ENCODE data around the gene LZIC. TPM values are rescaled to one million over a fixed set of nuclear protein-coding genes. Genes with fewer than 3 reads are reported as not detected.
A peak's percentile ranks its signal among the peaks of the same experiment; 100 is the strongest.

Gene LZIC
- total and polyA plus RNA-seq, 9 of the 15 experiments (the other 6 are each of a cell fraction or from before 2014, with no cell fraction given), result 32.9 to 109 (median 61.7) TPM

DNA sequence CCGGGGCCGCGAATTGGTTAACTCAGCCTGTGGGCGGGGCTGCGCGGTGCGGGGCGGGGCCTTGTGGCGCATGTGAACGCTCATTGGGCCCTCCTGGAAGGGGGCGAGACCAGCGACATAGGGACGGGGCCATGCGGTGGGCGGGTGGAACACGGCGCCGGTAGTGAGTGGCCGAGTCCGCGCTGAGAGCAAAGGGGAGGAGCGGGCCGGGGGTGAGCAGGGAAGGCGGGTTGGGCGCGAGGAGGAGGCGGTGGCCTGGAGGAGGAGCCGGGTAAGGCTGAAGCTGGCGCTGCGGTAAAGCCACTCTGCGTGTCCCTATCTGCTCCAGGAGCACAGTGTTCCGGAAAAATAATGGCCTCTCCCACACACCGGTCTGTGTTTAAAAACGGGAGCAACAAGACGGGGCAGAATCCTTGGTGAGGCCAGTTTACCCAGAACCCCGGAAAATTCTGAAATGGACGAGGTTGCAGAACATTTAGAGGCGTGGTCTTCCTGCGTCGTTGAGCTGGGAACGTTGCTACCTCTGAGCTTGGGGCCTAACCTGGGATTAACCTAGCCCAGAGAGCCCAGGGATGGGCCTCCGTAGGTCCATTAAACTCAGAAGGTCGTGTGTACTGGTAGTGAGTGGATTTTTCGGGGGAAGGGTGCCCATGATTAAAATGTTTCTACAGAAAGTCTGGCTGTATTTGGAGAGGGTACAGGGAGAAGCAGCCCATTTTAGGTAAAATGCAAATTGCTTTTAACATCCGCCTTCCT, 32.6 kb downstream of the LZIC start (continued):
- TF ChIP-seq, protein P1, sequence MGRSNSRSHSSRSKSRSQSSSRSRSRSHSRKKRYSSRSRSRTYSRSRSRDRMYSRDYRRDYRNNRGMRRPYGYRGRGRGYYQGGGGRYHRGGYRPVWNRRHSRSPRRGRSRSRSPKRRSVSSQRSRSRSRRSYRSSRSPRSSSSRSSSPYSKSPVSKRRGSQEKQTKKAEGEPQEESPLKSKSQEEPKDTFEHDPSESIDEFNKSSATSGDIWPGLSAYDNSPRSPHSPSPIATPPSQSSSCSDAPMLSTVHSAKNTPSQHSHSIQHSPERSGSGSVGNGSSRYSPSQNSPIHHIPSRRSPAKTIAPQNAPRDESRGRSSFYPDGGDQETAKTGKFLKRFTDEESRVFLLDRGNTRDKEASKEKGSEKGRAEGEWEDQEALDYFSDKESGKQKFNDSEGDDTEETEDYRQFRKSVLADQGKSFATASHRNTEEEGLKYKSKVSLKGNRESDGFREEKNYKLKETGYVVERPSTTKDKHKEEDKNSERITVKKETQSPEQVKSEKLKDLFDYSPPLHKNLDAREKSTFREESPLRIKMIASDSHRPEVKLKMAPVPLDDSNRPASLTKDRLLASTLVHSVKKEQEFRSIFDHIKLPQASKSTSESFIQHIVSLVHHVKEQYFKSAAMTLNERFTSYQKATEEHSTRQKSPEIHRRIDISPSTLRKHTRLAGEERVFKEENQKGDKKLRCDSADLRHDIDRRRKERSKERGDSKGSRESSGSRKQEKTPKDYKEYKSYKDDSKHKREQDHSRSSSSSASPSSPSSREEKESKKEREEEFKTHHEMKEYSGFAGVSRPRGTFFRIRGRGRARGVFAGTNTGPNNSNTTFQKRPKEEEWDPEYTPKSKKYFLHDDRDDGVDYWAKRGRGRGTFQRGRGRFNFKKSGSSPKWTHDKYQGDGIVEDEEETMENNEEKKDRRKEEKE (IDR thresholded peaks at IDR 0.05; ENCODE audit: borderline replicate concordance in 1 of 2, control insufficient read depth in 1 of 2, low read depth in 2 of 2, low read length in 1 of 2), result 0 out of 4 replicates have a peak, but pooled peaks of 1 of the 2 experiments have one; percentile 30
- TF ChIP-seq ZKSCAN1 (IDR thresholded peaks at IDR 0.05; ENCODE audit: low read depth, low read length) (0 out of 2 replicates have a peak, but pooled peaks have one; percentile 2), POLR3A (IDR thresholded peaks at IDR 0.05; ENCODE audit: borderline replicate concordance, extremely low read depth, insufficient read depth, insufficient read length) (no peak), MXI1 (IDR thresholded peaks at IDR 0.05; ENCODE audit: low read depth, low read length) (peak; percentile 15; the same call in 1 of the 2 replicates), NRF1 (conservative IDR thresholded peaks at IDR 0.05 in 1 of 2, IDR thresholded peaks at IDR 0.05 in 1 of 2) (peak; percentile 91 to 92), ZBTB1 (CRISPR knock-in tag; IDR thresholded peaks at IDR 0.05; ENCODE audit: borderline replicate concordance, low read depth) (no peak), MED1 (CRISPR knock-in tag; IDR thresholded peaks at IDR 0.05; ENCODE audit: borderline replicate concordance) (no peak), JUN (IDR thresholded peaks at IDR 0.05; ENCODE audit: borderline replicate concordance, low read depth, low read length) (0 out of 2 replicates have a peak, but pooled peaks have one; percentile 3), JUN (CRISPR knock-in tag; IDR thresholded peaks at IDR 0.05; ENCODE audit: borderline replicate concordance) (no peak), CBX1 (IDR thresholded peaks at IDR 0.05; ENCODE audit: low read depth) (peak; percentile 22), TBP (optimal IDR thresholded peaks at IDR 0.05; ENCODE audit: low read depth, low read length) (peak; percentile 71), ZNF408 (CRISPR knock-in tag; IDR thresholded peaks at IDR 0.05; ENCODE audit: low read depth) (no peak), MEF2D (tag; conservative IDR thresholded peaks at IDR 0.05; ENCODE audit: low read depth) (no peak)
- TF ChIP-seq, protein P2, sequence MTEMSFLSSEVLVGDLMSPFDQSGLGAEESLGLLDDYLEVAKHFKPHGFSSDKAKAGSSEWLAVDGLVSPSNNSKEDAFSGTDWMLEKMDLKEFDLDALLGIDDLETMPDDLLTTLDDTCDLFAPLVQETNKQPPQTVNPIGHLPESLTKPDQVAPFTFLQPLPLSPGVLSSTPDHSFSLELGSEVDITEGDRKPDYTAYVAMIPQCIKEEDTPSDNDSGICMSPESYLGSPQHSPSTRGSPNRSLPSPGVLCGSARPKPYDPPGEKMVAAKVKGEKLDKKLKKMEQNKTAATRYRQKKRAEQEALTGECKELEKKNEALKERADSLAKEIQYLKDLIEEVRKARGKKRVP (CRISPR knock-in tag; IDR thresholded peaks at IDR 0.05), result peak; percentile 38; the same call in 1 of the 2 replicates
- TF ChIP-seq, protein P3, sequence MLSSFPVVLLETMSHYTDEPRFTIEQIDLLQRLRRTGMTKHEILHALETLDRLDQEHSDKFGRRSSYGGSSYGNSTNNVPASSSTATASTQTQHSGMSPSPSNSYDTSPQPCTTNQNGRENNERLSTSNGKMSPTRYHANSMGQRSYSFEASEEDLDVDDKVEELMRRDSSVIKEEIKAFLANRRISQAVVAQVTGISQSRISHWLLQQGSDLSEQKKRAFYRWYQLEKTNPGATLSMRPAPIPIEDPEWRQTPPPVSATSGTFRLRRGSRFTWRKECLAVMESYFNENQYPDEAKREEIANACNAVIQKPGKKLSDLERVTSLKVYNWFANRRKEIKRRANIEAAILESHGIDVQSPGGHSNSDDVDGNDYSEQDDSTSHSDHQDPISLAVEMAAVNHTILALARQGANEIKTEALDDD (IDR thresholded peaks at IDR 0.05), result peak; percentile 87
- TF ChIP-seq, protein P4, sequence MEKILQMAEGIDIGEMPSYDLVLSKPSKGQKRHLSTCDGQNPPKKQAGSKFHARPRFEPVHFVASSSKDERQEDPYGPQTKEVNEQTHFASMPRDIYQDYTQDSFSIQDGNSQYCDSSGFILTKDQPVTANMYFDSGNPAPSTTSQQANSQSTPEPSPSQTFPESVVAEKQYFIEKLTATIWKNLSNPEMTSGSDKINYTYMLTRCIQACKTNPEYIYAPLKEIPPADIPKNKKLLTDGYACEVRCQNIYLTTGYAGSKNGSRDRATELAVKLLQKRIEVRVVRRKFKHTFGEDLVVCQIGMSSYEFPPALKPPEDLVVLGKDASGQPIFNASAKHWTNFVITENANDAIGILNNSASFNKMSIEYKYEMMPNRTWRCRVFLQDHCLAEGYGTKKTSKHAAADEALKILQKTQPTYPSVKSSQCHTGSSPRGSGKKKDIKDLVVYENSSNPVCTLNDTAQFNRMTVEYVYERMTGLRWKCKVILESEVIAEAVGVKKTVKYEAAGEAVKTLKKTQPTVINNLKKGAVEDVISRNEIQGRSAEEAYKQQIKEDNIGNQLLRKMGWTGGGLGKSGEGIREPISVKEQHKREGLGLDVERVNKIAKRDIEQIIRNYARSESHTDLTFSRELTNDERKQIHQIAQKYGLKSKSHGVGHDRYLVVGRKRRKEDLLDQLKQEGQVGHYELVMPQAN (IDR thresholded peaks at IDR 0.05; ENCODE audit: borderline replicate concordance), result peak; percentile 79; the same call in 1 of the 2 replicates
- TF ChIP-seq, protein P5, sequence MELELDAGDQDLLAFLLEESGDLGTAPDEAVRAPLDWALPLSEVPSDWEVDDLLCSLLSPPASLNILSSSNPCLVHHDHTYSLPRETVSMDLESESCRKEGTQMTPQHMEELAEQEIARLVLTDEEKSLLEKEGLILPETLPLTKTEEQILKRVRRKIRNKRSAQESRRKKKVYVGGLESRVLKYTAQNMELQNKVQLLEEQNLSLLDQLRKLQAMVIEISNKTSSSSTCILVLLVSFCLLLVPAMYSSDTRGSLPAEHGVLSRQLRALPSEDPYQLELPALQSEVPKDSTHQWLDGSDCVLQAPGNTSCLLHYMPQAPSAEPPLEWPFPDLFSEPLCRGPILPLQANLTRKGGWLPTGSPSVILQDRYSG (tag; conservative IDR thresholded peaks at IDR 0.05; ENCODE audit: low read depth), result 0 out of 2 replicates have a peak, but pooled peaks have one; percentile 40

Data from K562 (cell line).